ENCODE results near the gene PEX14.

Gene PEX14

GRCh38 chr1:10432910-10433700 lies 41.6 kb upstream of the PEX14 start:
- DNase-seq (ENCODE audit: insufficient read length, low spot score) (no peak), FAIRE-seq (no peak)
- no peak for TF ChIP-seq CTCF (IDR thresholded peaks at IDR 0.05; ENCODE audit: insufficient read depth, missing control alignments)

GRCh38 chr1:10433790-10434189 lies 41.0 kb upstream of the PEX14 start:
- FAIRE-seq = no peak

GRCh38 chr1:10434590-10434989 lies 40.2 kb upstream of the PEX14 start:
- TF ChIP-seq CTCF (IDR thresholded peaks at IDR 0.05; ENCODE audit: insufficient read depth, missing control alignments) = no peak
- DNase-seq (ENCODE audit: insufficient read length, low spot score) (no peak), FAIRE-seq (no peak)

More at GRCh38 chr1:10433790-10434189, 41.0 kb upstream of the PEX14 start:
- TF ChIP-seq CTCF (IDR thresholded peaks at IDR 0.05; ENCODE audit: insufficient read depth, missing control alignments) = no peak
- DNase-seq (ENCODE audit: insufficient read length, low spot score) = no peak

GRCh38 chr1:10437052-10437451 lies 37.7 kb upstream of the PEX14 start:
- FAIRE-seq (no peak), DNase-seq (ENCODE audit: insufficient read length, low spot score) (no peak)
- TF ChIP-seq CTCF (IDR thresholded peaks at IDR 0.05; ENCODE audit: insufficient read depth, missing control alignments) = no peak

- TF ChIP-seq CTCF (IDR thresholded peaks at IDR 0.05; ENCODE audit: insufficient read depth, missing control alignments) = no peak
- no peak for FAIRE-seq
Observed at GRCh38 chr1:10438677-10439163, 36.0 kb upstream of the PEX14 start.

GRCh38 chr1:10440305-10440704 lies 34.4 kb upstream of the PEX14 start:
- no peak for FAIRE-seq
- no peak for TF ChIP-seq CTCF (IDR thresholded peaks at IDR 0.05; ENCODE audit: insufficient read depth, missing control alignments)
- DNase-seq (ENCODE audit: insufficient read length, low spot score) = no peak

More at GRCh38 chr1:10438677-10439163, 36.0 kb upstream of the PEX14 start:
- no peak for DNase-seq (ENCODE audit: insufficient read length, low spot score)

- FAIRE-seq = no peak
- DNase-seq (ENCODE audit: insufficient read length, low spot score) = no peak
- TF ChIP-seq CTCF (IDR thresholded peaks at IDR 0.05; ENCODE audit: insufficient read depth, missing control alignments) = no peak
Observed at GRCh38 chr1:10440794-10441193, 34.0 kb upstream of the PEX14 start.

All from D721Med (cell line).